Transverse colon (tissue), 4 donors: ENCODE measurements around the gene CALHM6. TPM values are rescaled to one million over a fixed set of nuclear protein-coding genes. Genes with fewer than 3 reads are reported as not detected.

Experiments used
- DNase-seq: peaks from one replicate; pipeline ENCODE4 v3.0.0-alpha.2; 2019
- H3K27ac ChIP-seq, 4 donors: fragments of 200-600 bp; sonication (generic); 2 replicates each; pipeline ENCODE4 v1.5.1; 2016 to 2018; ENCODE audit warnings: inconsistent platforms in 4 of 4
- H3K27me3 ChIP-seq: fragments of 200-600 bp; sonication (generic); 2 replicates; pipeline ENCODE4 v1.5.1; 2017; ENCODE audit warnings: inconsistent platforms
- H3K36me3 ChIP-seq, 4 donors: fragments of 200-600 bp; sonication (generic); 2 replicates each; pipeline ENCODE4 v1.5.1; 2017 to 2019; ENCODE audit warnings: inconsistent platforms in 4 of 4
- H3K4me1 ChIP-seq, 4 donors: fragments of 200-600 bp; sonication (generic); 2 replicates each; pipeline ENCODE4 v1.5.1; 2017 to 2020; ENCODE audit warnings: inconsistent platforms in 4 of 4
- H3K4me3 ChIP-seq, 4 donors: fragments of 200-600 bp; sonication (generic); 1 replicate in 1 of 4; 2 replicates in 3 of 4; pipeline versions ENCODE4 v1.5.1 to v1.6.1; 2017 to 2019; ENCODE audit warnings: inconsistent platforms in 4 of 4
- H3K9me3 ChIP-seq, 2 donors: fragments of 200-600 bp; sonication (generic); 2 replicates each; pipeline ENCODE4 v1.5.1; 2017 to 2019; ENCODE audit warnings: inconsistent platforms in 2 of 2
- EP300 ChIP-seq: sonication (generic); formaldehyde crosslinking; IDR thresholded peaks from one replicate; pipeline ENCODE4 v1.6.1; 2017; ENCODE audit warnings: antibody characterized with exemption, low read depth
- POLR2A ChIP-seq: fragments of 450-650 bp; IDR thresholded peaks from one replicate; pipeline ENCODE4 v1.6.1; 2016; ENCODE audit warnings: antibody characterized with exemption, mild to moderate bottlenecking, moderate library complexity
- POLR2AphosphoS5 ChIP-seq, 3 donors: sonication (generic); formaldehyde crosslinking; IDR thresholded peaks; one replicate each; pipeline ENCODE4 v1.6.1; 2016; ENCODE audit warnings: antibody characterized with exemption in 3 of 3
- WGBS, 2 donors: methylation state at CpG; one replicate each; pipeline ENCODE4 v1.1.5; 2018; ENCODE audit warnings: low coverage in 1 of 2; 5-methylcytosine and 5-hydroxymethylcytosine counted together
- in situ Hi-C, 4 donors: fragments of 200-750 bp; cut with MboI; loops; one replicate each; pipeline versions ENCODE4 v1.15.0 to v1.15.1; 2017; ENCODE audit warnings: low sequenced_read_pairs in 3 of 4, low pct_ligation_motif_present in 1 of 4, low pct_unique_long_range_greater_than_20kb in 1 of 4
- intact Hi-C: fragments of 100-400 bp; cut with DNase I; formaldehyde crosslinking; loops from one replicate; pipeline ENCODE4 v1.15.1; 2023; ENCODE audit warnings: low total_unique reads
- total RNA-seq, 4 donors: library from RNA; depleted of rRNA; stranded (reverse); fragments of >200 nt; gene quantifications; one replicate each; pipeline ENCODE4 v1.1.0, GENCODE V29; 2016
- TF ChIP-seq, protein P1 (sequence below), 5 experiments: fragments of 200-600 bp in 3 of 5; fragments of 450-650 bp in 2 of 5; sonication (generic) in 3 of 5; IDR thresholded peaks; 1 replicate in 2 of 5; 2 replicates in 3 of 5; pipeline ENCODE4 v1.5.1; 2016 to 2017; ENCODE audit warnings: antibody characterized with exemption in 5 of 5, inconsistent platforms in 3 of 5, mild to moderate bottlenecking in 2 of 5, moderate library complexity in 1 of 5

Gene CALHM6
- total RNA-seq, 4 donors from 2014 or later, result 3.3 to 21.7 (median 3.3) TPM; not detected in 1

DNA sequence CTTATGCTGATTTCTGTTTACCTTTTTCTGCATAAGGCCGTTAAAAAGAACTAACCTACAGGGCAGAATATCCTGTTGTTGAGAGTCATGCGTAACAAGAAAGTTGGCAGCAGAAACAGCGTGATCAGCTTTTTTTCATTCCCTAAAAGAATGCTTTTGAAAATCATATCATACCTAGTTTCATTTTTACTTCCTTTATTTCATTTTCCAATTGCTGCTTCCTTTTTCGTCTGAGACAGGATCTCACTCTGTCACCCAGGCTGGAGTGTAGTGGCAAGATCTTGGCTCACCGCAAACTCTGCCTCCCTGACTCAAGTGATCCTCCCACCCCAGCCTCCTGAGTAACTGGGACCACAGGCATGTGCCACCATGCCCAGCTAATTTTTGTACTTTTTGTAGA, 4.1 kb downstream of the CALHM6 start:
- TF ChIP-seq POLR2A, result no peak
- TF ChIP-seq POLR2AphosphoS5 (IDR thresholded peaks at IDR 0.05), result no peak
- TF ChIP-seq, protein P1, sequence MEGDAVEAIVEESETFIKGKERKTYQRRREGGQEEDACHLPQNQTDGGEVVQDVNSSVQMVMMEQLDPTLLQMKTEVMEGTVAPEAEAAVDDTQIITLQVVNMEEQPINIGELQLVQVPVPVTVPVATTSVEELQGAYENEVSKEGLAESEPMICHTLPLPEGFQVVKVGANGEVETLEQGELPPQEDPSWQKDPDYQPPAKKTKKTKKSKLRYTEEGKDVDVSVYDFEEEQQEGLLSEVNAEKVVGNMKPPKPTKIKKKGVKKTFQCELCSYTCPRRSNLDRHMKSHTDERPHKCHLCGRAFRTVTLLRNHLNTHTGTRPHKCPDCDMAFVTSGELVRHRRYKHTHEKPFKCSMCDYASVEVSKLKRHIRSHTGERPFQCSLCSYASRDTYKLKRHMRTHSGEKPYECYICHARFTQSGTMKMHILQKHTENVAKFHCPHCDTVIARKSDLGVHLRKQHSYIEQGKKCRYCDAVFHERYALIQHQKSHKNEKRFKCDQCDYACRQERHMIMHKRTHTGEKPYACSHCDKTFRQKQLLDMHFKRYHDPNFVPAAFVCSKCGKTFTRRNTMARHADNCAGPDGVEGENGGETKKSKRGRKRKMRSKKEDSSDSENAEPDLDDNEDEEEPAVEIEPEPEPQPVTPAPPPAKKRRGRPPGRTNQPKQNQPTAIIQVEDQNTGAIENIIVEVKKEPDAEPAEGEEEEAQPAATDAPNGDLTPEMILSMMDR (IDR thresholded peaks at IDR 0.05), result no peak
- no peak for TF ChIP-seq EP300
- no peaks in the 10 kb centered on the region for H3K36me3 ChIP-seq
- no peak for DNase-seq
- in situ Hi-C loops (no loop called here), intact Hi-C loops (no loop called here)
- WGBS, 2 donors, result 46 to 56% methylated on average over 5 of the region's 5 CpGs
- H3K4me1 ChIP-seq, result peaks cover 0 to 17% (median 3%) of the 10 kb centered on the region in 4 donors
- H3K27me3 ChIP-seq, result peaks cover 47% of the 10 kb centered on the region
- no peak overlapping the region for H3K27ac ChIP-seq
- H3K9me3 ChIP-seq, result no peaks in the 10 kb centered on the region
- no peak overlapping the region for H3K4me3 ChIP-seq

GRCh38 chr6:116467096-116467495, 5.9 kb downstream of the CALHM6 start:
- in situ Hi-C loops (no loop called here), intact Hi-C loops (no loop called here)
- no peak for DNase-seq
- WGBS, 2 donors, result 80 to 100% methylated on average over 1 of the region's 1 CpG
- H3K27ac ChIP-seq, result no peak overlapping the region
- H3K9me3 ChIP-seq, result no peaks in the 10 kb centered on the region
- peaks cover 33% of the 10 kb centered on the region for H3K27me3 ChIP-seq
- no peak overlapping the region for H3K4me3 ChIP-seq
- H3K36me3 ChIP-seq, result no peaks in the 10 kb centered on the region
- H3K4me1 ChIP-seq, result peaks cover 0 to 8% (median 1%) of the 10 kb centered on the region in 4 donors
- TF ChIP-seq POLR2AphosphoS5 (IDR thresholded peaks at IDR 0.05) (no peak), POLR2A (no peak), EP300 (no peak)
- TF ChIP-seq, protein P1 (IDR thresholded peaks at IDR 0.05), result no peak

DNA sequence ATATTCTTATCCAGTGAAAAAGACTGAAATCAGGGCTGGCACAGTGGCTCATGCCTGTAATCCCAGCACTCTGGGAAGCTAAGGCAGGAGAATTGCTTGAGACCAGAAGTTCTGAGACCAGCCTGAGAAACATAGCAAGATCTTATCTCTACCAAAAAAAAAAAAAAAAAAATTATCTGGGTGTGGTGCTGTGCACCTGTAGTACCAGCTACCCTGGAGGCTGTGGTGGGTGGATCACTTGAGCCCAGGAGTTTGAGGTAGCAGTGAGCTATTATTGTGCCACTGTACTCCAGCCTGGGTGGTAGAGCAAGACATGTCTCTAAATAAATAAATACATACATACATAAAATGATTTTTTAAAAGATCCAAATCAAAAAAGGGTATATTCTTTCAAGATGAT, 6.3 kb downstream of the CALHM6 start:
- in situ Hi-C loops, result no loop called here
- intact Hi-C loops, result no loop called here
- no peaks in the 10 kb centered on the region for H3K9me3 ChIP-seq
- no peak for DNase-seq
- peaks cover 0 to 4% (median 0%) of the 10 kb centered on the region in 4 donors for H3K4me1 ChIP-seq
- TF ChIP-seq POLR2A, result no peak
- TF ChIP-seq EP300, result no peak
- TF ChIP-seq, protein P1 (IDR thresholded peaks at IDR 0.05), result no peak
- TF ChIP-seq POLR2AphosphoS5 (IDR thresholded peaks at IDR 0.05), result no peak
- H3K27me3 ChIP-seq, result peaks cover 28% of the 10 kb centered on the region
- no peak overlapping the region for H3K27ac ChIP-seq
- H3K4me3 ChIP-seq, result no peak overlapping the region
- no peaks in the 10 kb centered on the region for H3K36me3 ChIP-seq

- H3K27me3 ChIP-seq, result peaks cover 21% of the 10 kb centered on the region
- WGBS, 2 donors, result 93 to 100% methylated on average over 1 of the region's 1 CpG
- in situ Hi-C loops (no loop called here), intact Hi-C loops (no loop called here)
- DNase-seq, result no peak
- no peaks in the 10 kb centered on the region for H3K4me1 ChIP-seq
- no peaks in the 10 kb centered on the region for H3K36me3 ChIP-seq
- no peaks in the 10 kb centered on the region for H3K9me3 ChIP-seq
- no peak overlapping the region for H3K4me3 ChIP-seq
- no peak overlapping the region for H3K27ac ChIP-seq
- TF ChIP-seq POLR2AphosphoS5 (IDR thresholded peaks at IDR 0.05) (no peak), POLR2A (no peak), EP300 (no peak)
- TF ChIP-seq, protein P1 (IDR thresholded peaks at IDR 0.05), result no peak
Observed at GRCh38 chr6:116468293-116468692, 7.1 kb downstream of the CALHM6 start.
